CD4-positive, alpha-beta T cell treated with Interleukin-6 at 100 ng/mL for 8 hours (primary cell): ENCODE measurements around the gene TMEM184A.

Experiments
- DNase-seq: peaks from one replicate; pipeline ENCODE4 v3.0.0-alpha.2; 2020; ENCODE audit warnings: mixed read lengths, low spot score

Gene TMEM184A

GRCh38 chr7:1567896-1568510, 12.0 kb upstream of the TMEM184A start:
- no peak for DNase-seq

- DNase-seq, result no peak
Observed at GRCh38 chr7:1567049-1567771, 11.2 kb upstream of the TMEM184A start.

DNA sequence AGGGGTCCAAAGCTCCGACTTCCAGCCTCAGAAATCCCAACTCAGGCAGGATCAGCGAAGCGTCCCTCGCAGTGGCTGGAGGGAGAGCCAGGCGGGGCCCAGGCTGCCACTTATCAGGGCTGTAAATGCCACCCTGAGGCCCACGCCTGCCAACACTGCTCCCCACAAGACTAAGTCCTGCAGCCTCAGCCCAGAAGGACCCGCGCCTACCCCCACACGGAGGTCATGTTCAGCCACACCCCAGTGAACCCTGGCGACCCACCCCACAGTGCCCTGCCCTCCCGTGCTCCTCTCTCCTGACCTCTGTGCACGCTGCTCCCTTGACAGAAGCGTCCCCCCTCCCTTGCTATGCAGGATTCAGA, 10.7 kb upstream of the TMEM184A start:
- DNase-seq, result no peak

DNA sequence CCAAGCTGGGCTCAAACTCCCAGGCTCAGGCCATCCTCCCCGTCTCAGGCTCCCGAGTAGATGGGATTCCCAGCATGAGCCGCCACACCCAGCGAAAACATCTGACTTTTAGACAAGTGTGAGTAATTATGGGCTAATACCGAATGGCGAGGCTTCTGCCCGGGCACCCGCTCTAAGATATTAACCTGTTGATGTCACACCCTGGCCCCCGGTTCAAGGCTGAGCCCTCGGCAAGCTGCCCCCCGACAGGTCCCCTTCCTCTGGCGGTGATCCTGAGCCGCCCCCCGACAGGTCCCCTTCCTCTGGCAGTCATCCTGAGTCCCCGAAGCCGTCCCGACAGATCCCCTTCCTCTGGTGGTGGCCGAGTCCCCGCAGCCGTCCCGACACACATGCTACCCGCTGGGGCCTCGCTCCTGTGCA, 8.6 kb upstream of the TMEM184A start:
- no peak for DNase-seq

DNA sequence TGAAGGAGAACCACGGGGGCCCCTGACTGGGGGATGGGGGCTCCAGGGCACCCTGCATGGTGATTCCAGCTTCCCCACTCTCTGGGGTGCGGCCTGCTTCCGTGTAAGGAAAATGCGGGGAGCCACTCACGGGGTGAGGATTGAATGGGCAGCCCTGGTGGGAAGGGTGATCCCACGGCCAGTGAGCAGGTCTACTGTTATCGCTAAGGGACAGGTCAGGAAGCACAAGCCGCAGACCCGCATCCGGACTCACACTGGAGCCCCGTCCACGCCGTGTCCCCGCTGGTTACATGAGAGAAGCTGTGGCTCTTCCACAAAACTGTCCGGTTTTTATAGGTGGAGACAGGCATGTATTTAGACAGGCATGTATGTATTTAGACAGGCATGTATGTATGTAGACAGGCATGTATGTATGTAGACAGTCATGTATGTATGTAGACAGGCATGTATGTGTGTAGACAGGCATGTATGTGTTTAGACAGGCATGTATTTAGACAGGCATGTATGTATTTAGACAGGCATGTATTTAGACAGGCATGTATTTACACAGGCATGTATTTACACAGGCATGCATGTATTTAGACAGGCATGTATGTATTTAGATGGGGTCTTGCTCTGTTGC, 8.1 kb upstream of the TMEM184A start:
- no peak for DNase-seq

DNA sequence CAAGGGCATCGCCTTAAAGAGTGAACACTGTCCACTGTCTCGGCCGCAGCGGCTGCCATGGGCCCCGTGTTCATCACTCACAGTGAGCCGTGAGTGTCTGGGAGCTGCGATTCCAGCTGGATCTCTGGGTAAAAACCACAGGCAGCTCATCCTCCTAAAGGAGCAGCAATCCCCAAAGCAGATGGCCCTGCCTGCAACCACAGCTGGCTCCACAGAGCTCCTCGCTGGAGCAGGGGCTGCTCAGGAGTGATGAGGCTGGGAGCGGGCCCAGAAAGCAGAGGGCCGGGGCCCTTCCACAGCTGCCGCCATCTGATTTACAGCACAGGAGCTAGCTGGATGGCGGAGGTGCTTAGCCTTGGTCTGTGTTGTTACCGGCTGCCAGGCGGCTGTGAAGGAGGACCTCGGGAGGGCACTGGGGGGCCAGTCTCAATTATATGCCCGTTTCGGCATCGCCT, 6.6 kb upstream of the TMEM184A start:
- no peak for DNase-seq

- no peak for DNase-seq
Observed at GRCh38 chr7:1562116-1562515, 6.1 kb upstream of the TMEM184A start.

DNA sequence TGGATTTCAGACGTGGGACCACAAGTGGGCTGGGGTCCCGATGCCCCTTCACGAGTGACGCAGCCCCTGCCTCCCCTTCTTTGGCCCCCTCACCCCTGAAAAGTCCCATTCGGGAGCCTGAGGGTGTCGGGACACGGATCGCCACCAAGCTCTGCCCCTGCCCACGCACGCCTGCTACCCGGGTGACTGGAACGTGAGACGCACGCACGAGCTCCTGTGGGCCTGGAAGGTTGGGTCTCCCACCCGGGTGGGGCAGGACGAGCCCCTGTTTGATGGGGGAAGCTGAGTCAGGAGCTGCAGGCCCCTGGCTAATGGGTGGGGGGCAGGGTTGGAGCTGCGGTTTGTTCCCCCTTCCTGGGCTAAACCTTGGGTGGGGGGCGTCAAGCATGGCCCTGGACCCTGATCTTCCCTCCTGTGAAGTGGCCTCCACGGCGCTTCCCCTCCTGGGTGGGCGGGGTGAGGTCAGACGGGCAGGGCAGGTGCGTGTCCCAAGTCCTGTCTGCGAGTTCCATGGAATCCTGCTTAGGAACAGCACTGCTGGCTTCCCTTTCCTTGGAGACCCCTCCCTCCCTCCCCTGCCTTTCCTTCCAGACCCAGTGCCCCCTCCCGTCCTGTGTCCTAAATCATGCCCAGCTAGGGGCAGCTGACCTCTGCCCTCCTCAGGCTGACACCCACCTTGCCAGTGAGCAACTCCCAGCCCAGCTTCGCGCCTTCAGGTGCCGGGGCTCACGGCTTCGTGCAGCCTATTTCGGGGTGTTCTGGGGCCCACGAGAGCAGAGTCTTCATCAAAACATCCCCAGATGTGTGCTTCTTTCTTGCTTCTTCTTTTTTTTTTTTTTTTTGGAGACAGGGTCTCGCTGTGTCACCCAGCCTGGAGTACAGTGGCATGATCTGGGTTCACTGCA, 5.3 kb upstream of the TMEM184A start:
- no peak for DNase-seq

DNA sequence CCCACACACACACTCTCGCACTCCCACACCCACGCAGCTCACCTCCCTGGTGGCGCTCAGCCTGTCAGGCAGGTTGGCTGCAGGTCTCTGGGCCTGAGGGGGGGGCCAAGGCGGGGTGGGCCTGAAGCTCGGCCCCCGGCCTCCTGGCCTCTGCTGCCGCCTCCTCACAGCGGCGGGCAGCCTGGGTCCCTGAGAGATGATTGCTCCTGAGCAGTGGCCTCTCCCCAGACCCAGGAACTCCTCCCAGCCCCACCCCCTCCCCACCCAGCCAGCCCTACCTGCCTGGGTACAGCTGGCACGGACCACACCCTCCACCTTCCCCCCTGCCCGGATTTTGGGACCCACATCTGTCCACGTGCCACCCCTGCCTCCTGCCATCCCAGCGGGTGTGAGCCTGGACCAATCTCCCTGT, 4.6 kb upstream of the TMEM184A start:
- no peak for DNase-seq

- DNase-seq, result no peak
Observed at GRCh38 chr7:1559626-1560590, 3.9 kb upstream of the TMEM184A start.

DNA sequence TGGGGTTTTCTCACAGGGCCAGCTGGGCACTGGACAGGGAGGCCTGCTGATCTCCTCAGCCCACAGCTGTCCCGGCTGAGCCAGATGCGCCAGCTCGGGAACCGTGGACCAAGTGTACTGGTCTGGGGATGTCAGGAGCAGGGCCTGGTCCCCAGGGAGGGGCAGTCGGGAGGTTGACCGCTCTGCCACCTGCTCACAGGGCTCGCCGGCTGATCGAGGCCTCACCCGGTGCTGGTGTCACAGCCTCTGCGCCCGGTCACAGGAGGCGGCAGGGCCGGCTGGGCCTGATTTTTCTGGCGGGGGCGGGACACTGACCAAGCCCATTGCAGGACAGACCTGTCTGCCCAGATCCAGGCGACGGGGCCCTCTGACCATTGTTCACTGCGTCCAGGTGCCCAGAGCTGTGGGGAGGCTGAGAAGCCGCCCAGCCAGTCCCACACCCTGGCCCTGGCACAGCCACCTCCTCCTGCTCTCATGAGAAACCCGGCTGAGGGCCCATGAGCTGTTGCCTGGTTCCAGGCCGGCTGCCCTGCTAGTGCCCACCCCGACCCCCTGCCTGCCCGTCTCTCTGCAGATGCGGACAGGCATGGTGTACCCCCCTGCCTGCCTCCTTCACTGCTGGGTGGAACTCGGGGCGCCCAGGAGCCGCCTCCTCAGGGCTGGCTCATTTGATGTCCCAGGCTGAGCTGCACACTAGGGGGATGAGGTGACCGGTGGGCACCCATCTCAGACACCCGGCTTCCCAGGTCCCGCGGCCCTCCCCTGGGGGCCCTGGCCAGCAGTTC, 3.0 kb upstream of the TMEM184A start:
- DNase-seq, result no peak

DNA sequence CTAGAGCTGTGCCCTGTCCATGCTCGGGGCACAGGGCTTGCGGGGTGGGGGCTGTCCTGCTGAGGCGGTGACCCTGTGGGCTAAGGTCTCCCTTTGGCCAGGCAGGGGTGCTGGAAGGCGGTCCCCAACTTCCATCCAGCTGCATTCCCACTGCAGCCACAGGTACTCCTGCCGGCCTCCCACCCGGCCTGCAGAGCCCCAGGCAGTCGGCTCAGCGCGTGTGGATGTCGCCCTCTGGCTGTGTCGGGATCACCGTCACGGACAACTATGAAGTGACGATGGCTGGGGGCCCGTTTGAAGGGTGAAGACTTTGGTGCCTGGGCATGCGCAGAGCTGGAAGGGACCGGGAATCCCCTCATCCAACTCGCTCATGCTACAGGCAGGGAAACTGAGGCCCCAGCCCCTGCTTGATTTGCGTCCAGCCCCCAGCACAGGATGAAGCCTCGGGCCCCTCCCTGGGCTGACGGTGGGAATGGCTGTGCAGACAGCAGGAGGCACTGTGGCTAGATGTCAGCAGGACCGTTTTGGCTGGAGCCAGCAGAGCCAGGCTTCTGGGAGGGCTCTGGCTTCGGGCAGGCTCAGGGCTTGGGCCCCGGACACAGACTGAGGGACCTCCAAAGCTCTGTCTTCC, 2.3 kb upstream of the TMEM184A start:
- DNase-seq, result no peak

GRCh38 chr7:1557771-1558170, 1.8 kb upstream of the TMEM184A start:
- no peak for DNase-seq

DNA sequence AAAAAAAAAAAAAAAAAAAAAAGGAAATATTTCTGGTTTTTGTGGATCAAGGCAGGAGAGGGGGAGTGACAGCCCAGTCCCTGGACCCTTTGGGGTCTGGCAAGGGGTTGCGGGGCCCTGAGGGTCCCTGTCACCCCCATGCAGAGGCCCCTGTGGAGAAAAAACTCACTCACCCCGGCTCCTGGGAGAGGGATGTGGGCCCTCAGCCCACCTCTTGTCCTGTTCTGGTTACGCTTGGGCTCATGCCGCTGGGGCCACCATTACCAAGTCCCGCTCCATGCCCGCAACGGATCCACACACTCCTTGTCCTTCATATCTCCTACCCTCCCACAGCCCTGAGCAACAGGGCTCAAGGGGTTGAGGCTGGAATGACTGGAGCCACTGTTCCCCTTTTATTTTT, 1.0 kb upstream of the TMEM184A start:
- no peak for DNase-seq

GRCh38 chr7:1555046-1555812, 776 bp downstream of the TMEM184A start:
- no peak for DNase-seq

DNA sequence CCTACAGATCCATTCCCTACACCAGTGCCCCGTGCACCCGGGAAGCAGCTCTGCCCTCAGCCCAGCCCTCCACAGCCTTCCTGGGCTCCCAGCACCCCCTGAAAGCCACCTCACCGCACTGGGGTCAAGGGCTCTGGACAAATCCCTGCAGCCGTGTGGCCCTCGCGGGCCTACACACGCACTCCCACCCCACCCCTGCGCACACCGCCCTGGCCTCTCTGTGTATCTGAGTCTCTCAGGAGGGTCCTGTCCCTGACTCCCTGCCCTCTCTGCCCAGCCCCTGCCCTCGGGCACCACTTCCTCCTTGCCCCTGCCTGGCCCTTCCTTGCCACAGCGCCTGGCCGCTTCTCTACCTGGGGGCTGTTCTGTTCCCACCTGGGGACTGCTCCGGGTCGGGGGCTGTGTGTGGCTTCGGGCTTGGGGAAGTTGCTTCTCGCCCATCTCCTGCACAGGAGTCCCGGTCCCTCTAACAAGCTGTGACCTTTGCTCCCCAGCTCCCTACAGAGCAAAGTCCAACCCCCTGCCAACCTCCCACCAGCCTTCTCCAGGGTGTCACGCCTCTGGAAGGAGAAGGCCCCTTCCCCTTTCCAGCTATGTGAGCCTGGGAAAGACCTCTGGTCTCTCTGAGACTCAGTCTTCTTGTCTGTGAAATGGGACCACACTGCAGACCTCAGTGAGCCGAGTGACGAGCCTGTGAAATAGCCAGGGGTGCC, 1.5 kb downstream of the TMEM184A start:
- DNase-seq, result no peak

GRCh38 chr7:1553512-1554210, 2.3 kb downstream of the TMEM184A start:
- no peak for DNase-seq

DNA sequence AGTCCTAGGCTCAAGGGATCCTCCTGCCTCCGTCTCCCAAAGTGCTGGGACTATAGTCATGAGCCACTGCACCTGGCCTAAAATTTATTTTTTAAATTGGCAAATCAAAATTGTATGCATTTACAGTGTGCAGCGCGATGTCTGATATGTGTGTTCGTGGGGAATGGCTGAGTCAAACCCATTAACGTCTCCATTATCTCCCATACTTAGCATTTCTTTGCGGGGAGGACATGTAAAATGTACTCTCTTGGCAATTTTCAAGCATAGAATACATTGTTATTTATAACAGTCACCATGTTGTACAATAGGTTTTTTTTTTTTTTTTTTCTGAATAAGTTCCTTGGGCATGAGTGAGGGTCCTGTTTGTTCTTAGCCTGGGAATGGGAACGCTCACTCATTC, 3.8 kb downstream of the TMEM184A start:
- DNase-seq, result no peak
